NCI-H345 (cell line): ENCODE data around the gene ADPRH.
"Not testable (repeated sequence)": the region's sequence is repeated elsewhere in the genome, so short reads cannot be mapped to it uniquely, and the experiment has no call there.

Experiments
- DNase-seq: peaks from one replicate; lab custom pipeline; 2025; lab: John Stamatoyannopoulos, UW

The ADPRH gene

GRCh38 chr3:119559441-119559963, 19.8 kb upstream of the ADPRH start, which contains the start of gene CD80:
CD80 (minus strand) TSS chr3:119559614; CDS start chr3:119557728, 1,886 bp downstream.
- no peak for DNase-seq

GRCh38 chr3:119560160-119560559, 19.1 kb upstream of the ADPRH start:
- DNase-seq = no peak

- DNase-seq = no peak
Measured at GRCh38 chr3:119562307-119562961, 16.9 kb upstream of the ADPRH start.

- not testable (repeated sequence) for DNase-seq
Measured at GRCh38 chr3:119563334-119563733, 16.0 kb upstream of the ADPRH start.

- no peak for DNase-seq
Measured at GRCh38 chr3:119569156-119569555, 10.1 kb upstream of the ADPRH start.

- no peak for DNase-seq
Measured at GRCh38 chr3:119570229-119570628, 9.1 kb upstream of the ADPRH start.

GRCh38 chr3:119571230-119571629, 8.1 kb upstream of the ADPRH start:
- no peak for DNase-seq

- DNase-seq = no peak
Measured at GRCh38 chr3:119571688-119572087, 7.6 kb upstream of the ADPRH start.

GRCh38 chr3:119575507-119575906, 3.8 kb upstream of the ADPRH start:
- no peak for DNase-seq

- no peak for DNase-seq
Measured at GRCh38 chr3:119580067-119580760, 922 bp downstream of the ADPRH start.

GRCh38 chr3:119582178-119582577, 2.9 kb downstream of the ADPRH start:
- no peak for DNase-seq

GRCh38 chr3:119585208-119585607, 5.9 kb downstream of the ADPRH start:
- no peak for DNase-seq

- no peak for DNase-seq
Measured at GRCh38 chr3:119585856-119586570, 6.7 kb downstream of the ADPRH start.

- no peak for DNase-seq
Measured at GRCh38 chr3:119586733-119587172, 7.5 kb downstream of the ADPRH start.

- DNase-seq = no peak
Measured at GRCh38 chr3:119588112-119588511, 8.8 kb downstream of the ADPRH start.

- DNase-seq = no peak
Measured at GRCh38 chr3:119589102-119589773, 9.9 kb downstream of the ADPRH start.

GRCh38 chr3:119590706-119591105, 11.4 kb downstream of the ADPRH start:
- no peak for DNase-seq

- no peak for DNase-seq
Measured at GRCh38 chr3:119592861-119593260, 13.6 kb downstream of the ADPRH start.

- DNase-seq = no peak
Measured at GRCh38 chr3:119594066-119594465, 14.8 kb downstream of the ADPRH start.

- DNase-seq = not testable (repeated sequence)
Measured at GRCh38 chr3:119594929-119595328, 15.6 kb downstream of the ADPRH start.

- DNase-seq = no peak
Measured at GRCh38 chr3:119595639-119596334, 16.5 kb downstream of the ADPRH start.
